GM12874 (cell line): ENCODE measurements around the gene MYO1C.

Experiments
- CTCF ChIP-seq: IDR thresholded peaks from 2 replicates; pipeline ENCODE4 v1.5.1; 2011; ENCODE audit warnings: low read depth, mild to moderate bottlenecking, control low read depth, low read length, moderate library complexity; ENCODE audit not compliant: insufficient read depth

Gene MYO1C

DNA sequence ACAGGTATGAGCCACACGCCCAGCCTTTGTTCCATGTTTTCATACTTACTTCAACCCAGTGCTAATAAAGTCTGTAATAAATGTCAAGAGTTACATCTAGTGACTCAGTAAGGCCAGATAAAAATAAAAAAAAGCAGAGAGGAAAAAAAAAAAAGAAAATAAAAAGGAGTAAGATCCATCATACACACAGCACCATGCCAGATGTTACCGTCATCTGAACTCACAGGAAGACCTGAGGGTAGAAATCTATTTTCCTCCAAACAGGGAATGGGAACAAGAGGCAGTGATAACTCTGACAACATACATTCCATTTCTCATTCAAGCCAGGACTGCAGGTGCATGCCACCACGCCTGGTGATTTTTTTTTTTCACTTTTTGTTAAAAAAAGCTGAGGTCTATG, 57.2 kb downstream of the MYO1C start:
- no peak for TF ChIP-seq CTCF

DNA sequence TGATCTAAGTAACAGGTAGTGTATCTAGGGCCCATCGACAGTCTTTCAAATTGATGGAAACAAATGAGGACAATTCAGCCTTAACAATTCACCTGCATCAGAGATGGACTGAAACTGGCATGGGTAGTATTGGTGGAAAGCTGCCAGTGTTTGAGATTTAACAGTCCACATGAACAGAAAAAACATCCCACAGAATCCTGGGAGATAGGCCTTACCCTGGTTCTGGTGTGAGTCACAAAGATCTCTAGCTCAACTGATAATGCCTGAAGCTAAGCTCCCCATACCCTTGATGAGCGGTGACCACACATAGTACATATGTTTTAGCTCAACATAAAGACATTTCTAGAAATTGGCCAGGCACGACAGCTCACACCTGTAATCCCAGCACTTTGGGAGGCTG, 58.3 kb downstream of the MYO1C start:
- TF ChIP-seq CTCF, result no peak

GRCh38 chr17:1431631-1432104, 60.8 kb downstream of the MYO1C start:
- no peak for TF ChIP-seq CTCF

DNA sequence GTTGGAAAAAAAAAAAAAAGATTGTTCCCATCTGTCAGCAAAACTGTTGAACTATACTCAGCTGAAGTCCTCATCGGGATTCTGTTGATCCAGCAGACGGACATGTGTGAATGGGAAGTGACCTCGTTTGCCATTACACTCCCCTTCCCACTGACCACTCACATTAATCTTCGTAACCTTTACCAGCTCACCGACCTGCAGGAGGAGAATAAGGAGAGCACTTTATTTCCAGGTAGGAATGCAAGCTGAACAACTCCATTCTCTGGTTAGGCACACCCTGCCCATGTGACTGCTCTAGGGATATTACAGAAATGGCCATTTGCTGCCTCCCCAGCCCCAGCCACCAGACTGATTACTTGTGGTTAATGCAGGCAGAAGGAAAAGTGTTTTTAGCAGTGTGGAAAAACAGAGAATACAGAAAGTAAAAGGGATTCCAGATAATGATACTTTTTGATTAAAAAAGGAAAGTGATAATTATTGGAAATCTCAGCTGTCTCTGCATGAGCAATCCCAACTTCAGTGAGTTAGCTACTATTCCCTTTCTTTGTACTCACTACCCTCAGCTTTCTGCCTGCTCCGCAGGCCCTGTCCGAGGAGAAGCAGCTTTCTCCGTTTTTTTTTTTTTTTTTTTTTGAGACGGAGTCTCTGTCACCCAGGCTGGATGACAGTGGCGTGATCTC, 68.9 kb downstream of the MYO1C start:
- no peak for TF ChIP-seq CTCF

DNA sequence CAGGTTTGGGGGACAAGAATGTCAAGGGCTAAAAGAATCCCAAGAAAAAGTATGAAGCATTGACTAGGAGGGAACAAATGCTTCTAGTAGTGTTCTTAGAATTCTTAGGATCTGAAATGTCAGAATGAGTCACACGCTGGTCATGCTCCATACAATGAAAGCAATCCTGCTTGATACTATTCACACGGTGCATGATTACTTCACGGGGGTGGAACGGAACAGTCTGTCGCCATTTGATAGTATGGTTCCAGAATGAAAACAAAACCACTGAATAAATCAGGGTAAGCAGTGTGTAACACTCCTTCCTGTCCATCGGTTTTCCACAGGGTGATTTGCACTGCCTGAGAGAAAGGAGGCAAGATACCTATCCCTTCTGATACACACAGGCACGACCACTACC, 69.6 kb downstream of the MYO1C start:
- TF ChIP-seq CTCF, result no peak

DNA sequence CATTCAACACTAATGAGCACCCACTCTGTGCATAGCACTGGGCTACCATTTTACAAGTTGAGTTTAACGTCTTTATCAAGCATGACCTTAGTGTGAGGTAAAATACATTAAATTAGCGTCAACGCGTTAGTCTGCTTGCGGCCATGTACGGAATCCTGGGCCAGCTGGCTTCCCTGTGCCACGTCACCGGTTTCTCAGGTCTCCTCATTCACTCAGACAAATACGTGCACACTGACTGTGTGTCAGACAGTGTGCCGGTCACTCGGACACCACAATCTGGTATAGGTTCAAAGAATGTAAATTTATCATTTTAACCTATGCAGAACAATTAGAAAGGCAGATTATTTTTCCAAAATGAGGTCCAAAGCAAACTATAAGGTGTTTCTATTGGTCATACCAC, 71.0 kb downstream of the MYO1C start:
- no peak for TF ChIP-seq CTCF

DNA sequence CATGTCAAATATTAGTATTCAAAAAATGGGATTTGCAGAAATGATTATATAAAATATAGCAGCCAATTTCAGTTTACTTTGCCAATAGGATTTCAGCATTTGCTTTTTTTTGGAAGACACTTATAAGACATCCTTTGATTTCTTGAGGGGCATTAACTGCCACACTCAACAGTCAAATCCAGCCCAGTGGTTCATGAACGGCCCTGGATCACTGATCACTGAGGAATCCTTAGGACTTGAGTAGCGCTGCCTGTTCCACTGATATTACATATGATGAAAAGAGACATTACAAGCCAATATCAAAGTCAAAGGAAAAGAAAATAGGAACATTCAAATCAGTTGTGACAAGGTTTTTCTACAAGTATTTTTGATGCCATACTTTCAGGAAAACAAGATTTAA, 71.5 kb downstream of the MYO1C start:
- no peak for TF ChIP-seq CTCF
